GM12801 (cell line): Measurements from ENCODE around the gene MRAP2.

Experiments
- TF ChIP-seq, protein P1 (sequence below): IDR thresholded peaks from one replicate; pipeline ENCODE4 v1.5.1; 2011; ENCODE audit warnings: control low read depth; ENCODE audit not compliant: insufficient read length; ENCODE audit errors: extremely low read depth

Gene MRAP2

DNA sequence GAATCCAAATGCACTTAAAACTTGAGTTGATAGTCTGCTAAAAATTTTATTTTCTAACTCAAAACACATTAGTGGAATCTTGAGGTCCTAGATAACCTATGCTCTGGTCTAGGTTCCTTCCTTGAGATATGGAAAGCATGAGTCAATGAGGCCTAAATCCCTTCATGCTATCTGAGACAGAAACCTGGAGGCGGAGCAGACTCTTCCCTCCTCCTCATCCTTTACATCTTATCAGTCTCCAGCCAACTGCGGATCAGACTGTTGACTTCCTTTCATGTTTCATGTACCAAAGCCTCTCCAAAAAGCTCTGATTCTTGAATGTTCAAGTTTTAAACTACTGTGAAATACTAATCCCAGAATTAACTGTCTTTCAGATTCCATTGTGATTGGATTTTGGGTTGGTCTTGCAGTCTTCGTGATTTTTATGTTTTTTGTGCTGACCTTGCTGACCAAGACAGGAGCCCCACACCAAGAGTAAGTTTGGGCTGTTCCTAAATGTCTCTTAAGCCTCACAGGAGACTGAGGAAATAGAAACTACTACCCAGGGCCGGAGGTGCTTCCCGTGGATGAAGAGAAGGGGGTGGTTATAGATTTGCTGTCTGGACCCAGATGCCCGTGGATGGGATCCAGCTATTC is 29.1 kb downstream of the MRAP2 start:
- TF ChIP-seq, protein P1, sequence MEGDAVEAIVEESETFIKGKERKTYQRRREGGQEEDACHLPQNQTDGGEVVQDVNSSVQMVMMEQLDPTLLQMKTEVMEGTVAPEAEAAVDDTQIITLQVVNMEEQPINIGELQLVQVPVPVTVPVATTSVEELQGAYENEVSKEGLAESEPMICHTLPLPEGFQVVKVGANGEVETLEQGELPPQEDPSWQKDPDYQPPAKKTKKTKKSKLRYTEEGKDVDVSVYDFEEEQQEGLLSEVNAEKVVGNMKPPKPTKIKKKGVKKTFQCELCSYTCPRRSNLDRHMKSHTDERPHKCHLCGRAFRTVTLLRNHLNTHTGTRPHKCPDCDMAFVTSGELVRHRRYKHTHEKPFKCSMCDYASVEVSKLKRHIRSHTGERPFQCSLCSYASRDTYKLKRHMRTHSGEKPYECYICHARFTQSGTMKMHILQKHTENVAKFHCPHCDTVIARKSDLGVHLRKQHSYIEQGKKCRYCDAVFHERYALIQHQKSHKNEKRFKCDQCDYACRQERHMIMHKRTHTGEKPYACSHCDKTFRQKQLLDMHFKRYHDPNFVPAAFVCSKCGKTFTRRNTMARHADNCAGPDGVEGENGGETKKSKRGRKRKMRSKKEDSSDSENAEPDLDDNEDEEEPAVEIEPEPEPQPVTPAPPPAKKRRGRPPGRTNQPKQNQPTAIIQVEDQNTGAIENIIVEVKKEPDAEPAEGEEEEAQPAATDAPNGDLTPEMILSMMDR: no peak

DNA sequence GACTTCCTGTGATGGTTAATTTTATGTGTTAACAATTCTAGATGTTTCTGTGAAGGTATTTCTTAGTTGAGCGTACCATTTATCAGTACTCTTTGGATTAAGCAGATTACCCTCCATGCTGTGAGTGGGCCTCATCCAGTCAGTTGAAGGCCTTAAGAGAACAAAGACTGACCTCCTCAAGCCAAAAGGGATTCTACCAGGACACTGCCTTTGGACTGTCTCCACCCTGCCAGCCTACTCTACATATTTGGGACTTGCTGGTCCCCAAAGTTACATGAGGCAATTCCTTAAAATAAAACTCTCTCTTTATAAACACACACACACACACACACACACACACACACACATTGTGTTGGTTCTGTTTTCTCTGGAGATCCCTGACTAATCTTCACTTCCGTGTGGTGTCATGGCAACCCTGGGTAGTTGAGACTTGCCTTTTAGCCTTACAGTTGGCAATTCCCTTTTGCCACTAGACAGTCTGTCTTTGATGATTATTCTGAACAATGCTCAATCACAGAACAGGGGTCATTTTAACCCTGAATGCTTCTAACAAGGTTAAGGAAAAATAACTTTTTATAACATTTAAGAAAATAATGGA is 32.2 kb downstream of the MRAP2 start:
- TF ChIP-seq, protein P1: no peak

DNA sequence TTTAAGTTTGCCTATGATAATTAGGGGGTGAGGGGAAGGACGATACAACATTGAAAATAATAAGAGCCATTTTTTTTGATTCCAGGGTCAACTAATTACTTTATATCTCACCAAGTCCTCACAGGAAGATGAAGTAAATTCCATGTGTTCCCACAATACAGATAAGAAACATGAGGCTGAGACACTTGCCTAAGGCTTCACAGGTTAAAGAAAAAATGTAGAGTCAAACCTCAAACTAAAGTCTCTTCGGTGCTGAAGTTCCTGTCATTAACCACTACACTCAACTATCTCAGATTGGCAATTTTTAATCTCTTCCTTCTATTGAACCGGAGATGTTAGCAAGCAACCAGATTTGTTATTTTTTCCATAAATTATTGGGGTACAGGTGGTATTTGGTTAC is 33.0 kb downstream of the MRAP2 start:
- TF ChIP-seq, protein P1: no peak

DNA sequence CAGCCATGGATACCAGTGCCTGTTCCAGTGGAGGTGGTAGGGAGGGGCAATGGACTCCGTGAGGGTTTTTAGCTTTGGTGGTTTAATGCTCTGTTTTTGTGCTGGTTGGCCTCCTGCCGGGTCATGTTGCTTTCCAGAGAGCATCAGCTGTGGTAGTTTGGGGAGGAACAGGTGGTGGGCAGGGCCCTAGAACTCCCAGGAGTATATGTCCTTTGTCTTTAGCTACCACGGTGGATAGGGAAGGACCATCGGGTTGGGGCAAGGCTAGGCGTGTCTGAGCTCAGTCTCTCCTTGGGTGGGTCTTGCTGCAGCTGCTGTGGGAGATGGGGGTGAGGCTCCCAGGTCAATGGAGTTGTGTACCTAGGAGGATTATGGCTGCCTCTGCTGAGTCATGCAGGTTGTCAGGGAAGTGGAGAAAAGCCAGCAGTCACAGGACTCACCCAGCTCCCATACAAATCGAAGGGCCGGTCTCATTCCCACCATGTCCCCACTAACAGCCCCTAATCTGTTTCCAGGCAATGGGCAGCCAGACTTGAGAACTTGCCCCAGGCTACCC is 38.9 kb downstream of the MRAP2 start:
- TF ChIP-seq, protein P1: no peak

DNA sequence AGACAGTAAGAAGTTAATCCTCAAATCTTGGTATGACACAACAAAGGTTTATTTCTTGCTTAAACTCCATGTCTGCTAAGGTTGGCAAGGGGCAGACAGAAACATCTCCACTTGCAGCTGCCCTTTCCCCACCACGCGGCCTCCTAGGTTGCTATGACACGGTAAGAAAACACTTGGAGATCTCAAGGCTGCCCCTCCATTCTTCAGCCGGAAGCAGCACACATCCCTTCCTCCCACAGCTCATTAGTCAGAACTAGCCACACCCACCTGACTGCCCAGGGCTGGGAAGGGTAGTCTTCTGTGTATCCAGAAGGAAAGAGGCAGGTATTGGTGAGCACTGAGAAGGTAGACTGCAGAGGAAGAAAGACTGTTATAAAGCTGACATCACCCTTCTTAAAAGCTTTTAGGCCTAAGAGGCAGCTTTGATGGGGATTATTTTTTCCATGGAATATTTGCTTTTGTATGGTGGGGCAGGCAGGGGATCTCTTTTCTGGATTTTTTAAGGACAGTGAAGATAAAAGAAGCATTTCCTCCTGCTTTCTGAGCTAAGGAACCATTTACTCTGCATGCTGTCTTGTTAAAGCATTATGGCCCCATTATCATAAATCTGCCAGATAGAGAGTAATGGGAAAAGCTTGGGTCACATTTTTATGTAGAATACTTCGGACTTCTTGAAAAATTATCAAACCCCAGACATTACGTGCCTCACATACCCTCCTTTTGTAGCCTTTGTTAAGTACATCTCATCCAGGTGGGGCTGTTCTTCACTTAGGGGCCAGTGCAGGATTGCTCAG is 41.6 kb downstream of the MRAP2 start:
- TF ChIP-seq, protein P1: no peak

DNA sequence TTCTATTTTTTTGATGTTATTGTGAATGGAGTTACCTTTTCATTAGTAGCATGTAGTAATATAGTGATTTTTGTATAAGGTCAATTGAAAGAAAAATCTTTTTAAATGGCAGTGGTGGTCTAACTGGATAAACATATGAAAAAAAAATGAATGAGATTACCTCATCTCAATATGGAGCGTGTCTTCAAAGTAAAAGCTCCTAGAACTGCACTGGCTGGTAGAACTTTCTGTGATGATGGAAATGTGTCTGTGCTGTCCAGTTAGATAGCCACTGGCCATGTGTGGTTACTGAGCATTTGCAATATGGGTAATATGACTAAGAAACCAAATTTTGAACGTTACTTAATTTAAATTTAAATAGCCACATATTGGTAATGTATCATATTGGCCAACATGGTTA is 44.1 kb downstream of the MRAP2 start:
- TF ChIP-seq, protein P1: no peak

DNA sequence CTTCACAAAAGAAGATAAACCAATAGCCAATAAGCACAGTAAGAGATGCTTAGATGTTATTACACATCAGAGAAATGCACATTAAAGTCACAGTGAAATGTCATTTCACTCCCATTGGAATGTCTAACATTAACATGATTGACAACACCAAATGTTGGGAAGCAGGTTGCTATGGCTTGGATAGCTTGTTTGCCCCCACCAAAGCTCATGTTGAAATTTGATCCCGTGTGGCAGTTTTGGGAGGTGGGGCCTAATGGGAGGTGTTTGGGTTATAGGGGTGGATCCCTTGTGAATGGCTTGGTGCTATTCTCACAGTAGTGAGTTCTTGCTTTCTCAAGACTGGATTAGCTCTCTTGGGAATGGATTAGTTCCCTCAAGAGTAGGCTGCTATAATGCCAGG is 44.8 kb downstream of the MRAP2 start:
- TF ChIP-seq, protein P1: no peak
